ENCODE measurements around the gene MBIP.

MBIP gene

GRCh38 chr14:36306836-36307235 lies 13.6 kb downstream of the MBIP start:
- DNase-seq, result no peak

- no peak for DNase-seq
Observed at GRCh38 chr14:36304895-36305294, 15.5 kb downstream of the MBIP start.

GRCh38 chr14:36303960-36304359 lies 16.5 kb downstream of the MBIP start:
- DNase-seq, result no peak

- DNase-seq, result no peak
Observed at GRCh38 chr14:36302823-36303222, 17.6 kb downstream of the MBIP start.

- DNase-seq, result no peak
Observed at GRCh38 chr14:36301159-36301558, 19.3 kb downstream of the MBIP start.

- no peak for DNase-seq
Observed at GRCh38 chr14:36300337-36300736, 20.1 kb downstream of the MBIP start.

- no peak for DNase-seq
Observed at GRCh38 chr14:36295642-36296627, 24.5 kb downstream of the MBIP start.

GRCh38 chr14:36294543-36294942 lies 25.9 kb downstream of the MBIP start:
- DNase-seq, result no peak

- DNase-seq, result no peak
Observed at GRCh38 chr14:36293824-36294223, 26.6 kb downstream of the MBIP start.

- no peak for DNase-seq
Observed at GRCh38 chr14:36289954-36290353, 30.5 kb downstream of the MBIP start.

- DNase-seq, result no peak
Observed at GRCh38 chr14:36288496-36288895, 31.9 kb downstream of the MBIP start.

- DNase-seq, result no peak
Observed at GRCh38 chr14:36284971-36285595, 35.4 kb downstream of the MBIP start.

- DNase-seq, result no peak
Observed at GRCh38 chr14:36281309-36281708, 39.1 kb downstream of the MBIP start.

- DNase-seq, result no peak
Observed at GRCh38 chr14:36279306-36280190, 40.9 kb downstream of the MBIP start.

GRCh38 chr14:36275741-36276140 lies 44.7 kb downstream of the MBIP start:
- no peak for DNase-seq

- DNase-seq, result no peak
Observed at GRCh38 chr14:36271939-36272907, 48.2 kb downstream of the MBIP start.

GRCh38 chr14:36271222-36271621 lies 49.2 kb downstream of the MBIP start:
- no peak for DNase-seq

GRCh38 chr14:36270191-36270590 lies 50.2 kb downstream of the MBIP start:
- no peak for DNase-seq

GRCh38 chr14:36268121-36268520 lies 52.3 kb downstream of the MBIP start:
- DNase-seq, result no peak

GRCh38 chr14:36264595-36264994 lies 55.8 kb downstream of the MBIP start:
- DNase-seq, result no peak

- DNase-seq, result no peak
Observed at GRCh38 chr14:36264107-36264506, 56.3 kb downstream of the MBIP start.

Measured in CD4-positive, alpha-beta T cell treated with Interleukin-17A for 4 hours (primary cell).